ENCODE data around the gene FBXL17.

FBXL17 gene

DNA sequence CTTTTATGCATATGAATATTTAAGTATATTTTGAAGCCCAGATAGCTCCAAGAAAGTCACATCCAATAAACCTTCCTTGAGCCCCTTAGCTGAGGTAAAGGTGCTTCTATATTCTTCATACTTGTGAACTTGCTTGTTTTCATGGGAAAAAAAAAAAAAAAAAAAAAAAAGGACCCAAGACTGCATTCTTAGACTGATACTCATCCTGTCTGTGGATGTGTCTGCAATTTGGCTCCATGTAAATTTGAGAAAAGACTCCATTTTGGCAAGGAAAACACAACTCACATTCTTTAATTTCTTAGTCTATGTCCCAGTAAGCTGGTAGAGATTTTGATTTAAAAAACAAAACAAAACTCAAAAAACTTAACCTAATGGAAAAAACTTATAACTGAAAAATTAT lies 238.3 kb downstream of the FBXL17 start:
- Histone ChIP-seq H3K36me3 (ENCODE audit: insufficient read depth, low read length) (no peaks in the 10 kb centered on the region), H3K4me3 (ENCODE audit: low read length) (no peak overlapping the region), H3K9me3 (ENCODE audit: low read length) (no peaks in the 10 kb centered on the region), H3K4me1 (ENCODE audit: insufficient read depth, low read length) (no peaks in the 10 kb centered on the region), H3K27me3 (ENCODE audit: insufficient read depth, low read length) (no peaks in the 10 kb centered on the region), H2AFZ (ENCODE audit: low read depth, low read length) (no peak overlapping the region)

- no peak overlapping the region for H2AFZ ChIP-seq (ENCODE audit: low read depth, low read length)
- no peaks in the 10 kb centered on the region for H3K36me3 ChIP-seq (ENCODE audit: insufficient read depth, low read length)
- H3K27me3 ChIP-seq (ENCODE audit: insufficient read depth, low read length) = no peaks in the 10 kb centered on the region
- H3K9me3 ChIP-seq (ENCODE audit: low read length) = no peaks in the 10 kb centered on the region
- no peak overlapping the region for H3K4me3 ChIP-seq (ENCODE audit: low read length)
- no peaks in the 10 kb centered on the region for H3K4me1 ChIP-seq (ENCODE audit: insufficient read depth, low read length)
These were observed 240.2 kb downstream of the FBXL17 start for GRCh38 chr5:108141676-108142075.

- no peaks in the 10 kb centered on the region for H3K4me1 ChIP-seq (ENCODE audit: insufficient read depth, low read length)
- no peaks in the 10 kb centered on the region for H3K9me3 ChIP-seq (ENCODE audit: low read length)
- H3K36me3 ChIP-seq (ENCODE audit: insufficient read depth, low read length) = no peaks in the 10 kb centered on the region
- H3K27me3 ChIP-seq (ENCODE audit: insufficient read depth, low read length) = no peaks in the 10 kb centered on the region
- no peak overlapping the region for H3K4me3 ChIP-seq (ENCODE audit: low read length)
- no peak overlapping the region for H2AFZ ChIP-seq (ENCODE audit: low read depth, low read length)
These were observed 245.4 kb downstream of the FBXL17 start for GRCh38 chr5:108136493-108136892.

- no peaks in the 10 kb centered on the region for H3K9me3 ChIP-seq (ENCODE audit: low read length)
These were observed 252.8 kb downstream of the FBXL17 start for GRCh38 chr5:108129129-108129528.

DNA sequence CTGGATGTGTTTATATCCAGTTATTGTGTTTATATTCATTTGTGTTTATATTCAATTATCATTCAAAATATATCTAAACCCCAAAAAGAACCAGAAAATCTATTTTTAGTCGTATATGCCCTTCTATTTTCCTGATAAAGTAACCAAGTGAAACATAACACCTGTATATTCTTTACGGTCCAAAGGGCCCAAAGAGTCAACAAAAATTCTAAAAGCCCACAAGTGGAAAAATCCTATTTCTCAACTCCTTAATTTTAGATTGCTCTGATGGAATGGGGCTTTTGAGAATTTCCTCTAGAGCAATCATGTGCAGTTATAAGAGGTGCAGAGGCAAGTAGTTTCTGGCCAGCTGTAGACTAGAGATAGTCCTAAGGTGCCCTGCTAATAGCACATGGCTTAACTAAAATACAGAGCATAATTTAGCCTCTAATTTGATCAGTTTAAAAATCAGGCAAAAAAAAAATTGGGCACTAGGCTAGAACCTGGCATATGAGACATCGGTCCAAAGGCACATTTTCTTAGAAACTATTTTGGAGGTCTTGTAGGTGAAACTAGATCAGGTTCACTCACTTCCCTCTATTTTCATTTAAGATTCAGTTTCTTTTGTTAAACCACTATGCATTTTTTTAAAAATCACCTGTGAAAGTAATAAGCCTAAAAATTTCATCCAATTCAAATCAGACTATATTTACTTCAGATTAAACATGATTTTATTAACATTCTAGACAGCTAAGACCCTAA lies 256.0 kb downstream of the FBXL17 start:
- Histone ChIP-seq H3K36me3 (ENCODE audit: insufficient read depth, low read length) (no peaks in the 10 kb centered on the region), H3K27me3 (ENCODE audit: insufficient read depth, low read length) (no peaks in the 10 kb centered on the region), H3K4me3 (ENCODE audit: low read length) (no peak overlapping the region), H3K4me1 (ENCODE audit: insufficient read depth, low read length) (no peaks in the 10 kb centered on the region), H2AFZ (ENCODE audit: low read depth, low read length) (no peak overlapping the region), H3K9me3 (ENCODE audit: low read length) (no peaks in the 10 kb centered on the region)

More at GRCh38 chr5:108129129-108129528, 252.8 kb downstream of the FBXL17 start:
- H2AFZ ChIP-seq (ENCODE audit: low read depth, low read length) = no peak overlapping the region
- H3K4me1 ChIP-seq (ENCODE audit: insufficient read depth, low read length) = no peaks in the 10 kb centered on the region
- no peaks in the 10 kb centered on the region for H3K36me3 ChIP-seq (ENCODE audit: insufficient read depth, low read length)
- H3K4me3 ChIP-seq (ENCODE audit: low read length) = no peak overlapping the region
- no peaks in the 10 kb centered on the region for H3K27me3 ChIP-seq (ENCODE audit: insufficient read depth, low read length)

DNA sequence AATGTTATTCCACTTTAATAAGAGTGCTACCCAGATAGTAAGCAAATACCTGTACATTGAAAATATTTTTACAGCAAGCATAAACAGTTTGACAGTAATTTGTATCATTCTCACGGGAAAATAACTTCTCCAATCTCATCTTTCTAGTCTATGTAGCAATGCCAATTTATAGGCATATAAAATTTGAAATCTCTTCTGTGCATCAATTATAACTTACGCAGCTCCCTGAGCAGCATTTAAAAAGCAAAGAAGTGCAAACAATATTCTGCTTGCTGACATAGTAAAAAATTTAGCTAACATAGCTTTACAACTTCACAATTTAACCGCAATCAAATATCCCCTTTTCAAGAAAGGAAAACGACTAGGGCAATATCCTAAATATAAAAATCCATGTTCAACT lies 257.3 kb downstream of the FBXL17 start:
- Histone ChIP-seq H2AFZ (ENCODE audit: low read depth, low read length) (no peak overlapping the region), H3K4me1 (ENCODE audit: insufficient read depth, low read length) (no peaks in the 10 kb centered on the region), H3K36me3 (ENCODE audit: insufficient read depth, low read length) (no peaks in the 10 kb centered on the region), H3K9me3 (ENCODE audit: low read length) (no peaks in the 10 kb centered on the region), H3K27me3 (ENCODE audit: insufficient read depth, low read length) (no peaks in the 10 kb centered on the region), H3K4me3 (ENCODE audit: low read length) (no peak overlapping the region)

- Histone ChIP-seq H3K4me1 (ENCODE audit: insufficient read depth, low read length) (no peaks in the 10 kb centered on the region), H3K9me3 (ENCODE audit: low read length) (no peaks in the 10 kb centered on the region), H2AFZ (ENCODE audit: low read depth, low read length) (no peak overlapping the region), H3K27me3 (ENCODE audit: insufficient read depth, low read length) (no peaks in the 10 kb centered on the region), H3K4me3 (ENCODE audit: low read length) (no peak overlapping the region), H3K36me3 (ENCODE audit: insufficient read depth, low read length) (no peaks in the 10 kb centered on the region)
These were observed 259.2 kb downstream of the FBXL17 start for GRCh38 chr5:108122702-108123101.

DNA sequence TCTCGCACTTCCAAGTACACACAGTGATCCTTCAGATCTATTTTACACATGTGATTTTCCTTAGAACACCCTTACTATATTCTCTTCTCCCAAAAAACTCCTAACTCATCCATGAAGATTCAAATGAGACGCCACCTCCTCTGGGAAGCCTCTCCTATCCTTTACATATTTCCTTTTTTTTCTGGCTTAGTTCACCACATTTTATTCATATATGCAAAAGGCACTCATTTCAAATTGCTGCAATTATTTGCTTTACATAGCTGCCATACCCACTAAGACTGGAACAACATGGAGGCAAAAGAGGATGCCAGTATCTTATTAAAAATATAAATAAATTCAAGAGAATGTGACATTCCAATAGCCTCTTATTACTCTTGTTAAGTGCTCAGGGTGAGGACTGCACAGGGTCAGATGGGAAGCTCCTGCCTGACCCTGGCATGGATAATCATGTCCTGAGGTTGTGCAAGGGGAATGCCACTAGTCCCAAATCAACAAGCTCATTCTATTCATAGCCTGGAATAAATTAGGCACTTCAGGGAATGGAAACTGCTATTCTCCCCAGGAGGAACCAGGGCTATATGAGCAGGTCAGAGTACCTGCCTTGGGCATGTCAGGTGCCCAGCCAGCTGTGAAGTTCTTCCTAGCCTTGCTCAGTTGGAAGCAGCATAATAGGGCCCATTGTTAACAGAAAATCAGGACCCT lies 262.9 kb downstream of the FBXL17 start:
- H3K9me3 ChIP-seq (ENCODE audit: low read length) = no peaks in the 10 kb centered on the region
- no peak overlapping the region for H3K4me3 ChIP-seq (ENCODE audit: low read length)
- no peaks in the 10 kb centered on the region for H3K36me3 ChIP-seq (ENCODE audit: insufficient read depth, low read length)
- no peak overlapping the region for H2AFZ ChIP-seq (ENCODE audit: low read depth, low read length)
- no peaks in the 10 kb centered on the region for H3K27me3 ChIP-seq (ENCODE audit: insufficient read depth, low read length)
- H3K4me1 ChIP-seq (ENCODE audit: insufficient read depth, low read length) = no peaks in the 10 kb centered on the region

GRCh38 chr5:108115673-108116072 lies 266.2 kb downstream of the FBXL17 start:
- Histone ChIP-seq H3K27me3 (ENCODE audit: insufficient read depth, low read length) (no peaks in the 10 kb centered on the region), H3K9me3 (ENCODE audit: low read length) (no peaks in the 10 kb centered on the region), H3K4me3 (ENCODE audit: low read length) (no peak overlapping the region), H3K4me1 (ENCODE audit: insufficient read depth, low read length) (peaks cover 13% of the 10 kb centered on the region), H3K36me3 (ENCODE audit: insufficient read depth, low read length) (no peaks in the 10 kb centered on the region), H2AFZ (ENCODE audit: low read depth, low read length) (no peak overlapping the region)

DNA sequence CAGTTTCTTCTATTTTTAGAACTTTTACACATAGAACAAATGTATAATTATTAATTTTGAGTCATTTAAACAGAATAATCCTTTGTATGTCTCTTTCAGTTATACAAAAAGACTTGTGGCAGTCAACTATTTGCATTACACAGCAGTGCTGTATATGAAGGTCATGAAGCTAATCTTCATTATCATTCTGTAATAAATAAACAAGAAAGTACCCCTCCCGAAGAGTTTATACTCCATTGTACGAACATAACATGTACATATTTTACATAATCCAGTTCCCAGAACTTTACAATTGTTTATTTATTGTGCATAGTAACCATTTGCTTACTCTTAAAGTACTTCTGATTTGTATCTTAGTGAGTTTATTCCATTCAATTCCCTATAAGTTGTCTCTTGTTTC lies 267.9 kb downstream of the FBXL17 start:
- no peaks in the 10 kb centered on the region for H3K9me3 ChIP-seq (ENCODE audit: low read length)
- H2AFZ ChIP-seq (ENCODE audit: low read depth, low read length) = no peak overlapping the region
- no peak overlapping the region for H3K4me3 ChIP-seq (ENCODE audit: low read length)
- H3K4me1 ChIP-seq (ENCODE audit: insufficient read depth, low read length) = peaks cover 26% of the 10 kb centered on the region
- no peaks in the 10 kb centered on the region for H3K36me3 ChIP-seq (ENCODE audit: insufficient read depth, low read length)
- no peaks in the 10 kb centered on the region for H3K27me3 ChIP-seq (ENCODE audit: insufficient read depth, low read length)

DNA sequence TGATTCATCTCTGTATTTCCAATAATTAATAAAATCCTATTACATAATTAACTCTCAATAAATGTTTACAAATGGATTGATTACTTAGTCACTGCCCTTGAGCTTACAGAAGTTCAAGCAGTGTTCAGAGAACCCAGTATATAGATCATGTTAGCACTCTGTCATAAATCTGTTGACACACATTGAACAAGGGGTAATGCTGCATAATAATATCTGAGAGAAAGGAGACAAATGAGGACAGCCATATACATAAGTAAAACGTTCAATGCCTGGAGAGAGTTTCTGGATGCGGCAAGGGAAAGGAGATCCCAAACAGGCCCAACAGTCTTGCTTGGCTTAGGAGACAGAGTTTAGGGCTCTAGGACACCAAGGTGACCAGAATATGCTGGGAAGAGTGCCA lies 270.2 kb downstream of the FBXL17 start:
- no peak overlapping the region for H2AFZ ChIP-seq (ENCODE audit: low read depth, low read length)
- no peaks in the 10 kb centered on the region for H3K9me3 ChIP-seq (ENCODE audit: low read length)
- peaks cover 26% of the 10 kb centered on the region for H3K4me1 ChIP-seq (ENCODE audit: insufficient read depth, low read length)
- no peaks in the 10 kb centered on the region for H3K36me3 ChIP-seq (ENCODE audit: insufficient read depth, low read length)
- no peak overlapping the region for H3K4me3 ChIP-seq (ENCODE audit: low read length)
- H3K27me3 ChIP-seq (ENCODE audit: insufficient read depth, low read length) = no peaks in the 10 kb centered on the region

DNA sequence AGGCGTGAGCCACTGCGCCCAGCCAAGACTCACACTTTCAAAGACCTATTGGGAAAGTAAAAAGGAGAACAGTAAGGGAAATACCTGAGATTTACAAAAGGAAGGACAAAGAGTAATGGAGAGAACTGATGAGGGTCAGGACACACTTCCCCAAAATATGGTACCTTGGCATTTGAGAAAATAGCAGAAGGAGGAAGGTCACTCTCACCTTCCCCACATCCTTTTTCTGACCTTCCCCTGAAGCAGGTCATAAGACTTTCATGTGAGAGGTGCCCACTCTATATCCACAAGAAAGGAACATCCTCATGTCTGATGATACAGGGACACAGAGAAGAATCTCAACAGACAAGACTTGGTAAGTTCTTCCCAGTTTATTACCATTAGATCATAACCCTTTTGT lies 272.8 kb downstream of the FBXL17 start:
- Histone ChIP-seq H3K4me1 (ENCODE audit: insufficient read depth, low read length) (peaks cover 26% of the 10 kb centered on the region), H3K9me3 (ENCODE audit: low read length) (no peaks in the 10 kb centered on the region), H3K27me3 (ENCODE audit: insufficient read depth, low read length) (no peaks in the 10 kb centered on the region), H3K4me3 (ENCODE audit: low read length) (no peak overlapping the region), H3K36me3 (ENCODE audit: insufficient read depth, low read length) (no peaks in the 10 kb centered on the region), H2AFZ (ENCODE audit: low read depth, low read length) (no peak overlapping the region)

DNA sequence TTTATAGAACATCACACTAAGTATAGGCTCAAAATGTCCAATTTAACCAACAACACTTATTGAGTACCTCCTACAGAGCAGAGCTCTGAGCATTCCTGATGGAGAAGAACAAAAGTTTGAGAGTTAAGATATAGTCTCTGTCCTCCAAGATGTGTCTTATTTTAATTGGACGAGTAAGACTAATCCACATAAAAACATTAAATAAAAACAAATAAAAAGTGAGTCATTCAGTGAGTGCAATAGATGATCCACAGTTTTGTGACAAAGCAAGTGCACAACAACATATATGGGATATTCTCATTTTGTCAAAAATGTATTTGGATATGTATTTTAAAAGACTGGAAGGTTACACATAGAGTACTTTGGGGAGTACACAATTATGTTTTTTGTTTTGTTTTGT lies 277.4 kb downstream of the FBXL17 start:
- Histone ChIP-seq H3K9me3 (ENCODE audit: low read length) (no peaks in the 10 kb centered on the region), H2AFZ (ENCODE audit: low read depth, low read length) (no peak overlapping the region), H3K4me1 (ENCODE audit: insufficient read depth, low read length) (peaks cover 9% of the 10 kb centered on the region), H3K4me3 (ENCODE audit: low read length) (no peak overlapping the region), H3K27me3 (ENCODE audit: insufficient read depth, low read length) (no peaks in the 10 kb centered on the region), H3K36me3 (ENCODE audit: insufficient read depth, low read length) (no peaks in the 10 kb centered on the region)
